ENCODE data around the gene ZP2. TPM values are rescaled to one million over a fixed set of nuclear protein-coding genes. Genes with fewer than 3 reads are reported as not detected.
"Not testable (repeated sequence)": the region's sequence is repeated elsewhere in the genome, so short reads cannot be mapped to it uniquely, and the experiment has no call there.

Gene ZP2
- total and polyA plus RNA-seq, 2 donors: 0.90 TPM; not detected in 1

GRCh38 chr16:21179126-21179982, 32.0 kb downstream of the ZP2 start:
- Histone ChIP-seq H3K27ac (ENCODE audit: low read depth) (no peak overlapping the region), H3K4me1 (ENCODE audit: insufficient read depth) (no peaks in the 10 kb centered on the region), H3K4me3 (ENCODE audit: low read depth, low read length) (no peak overlapping the region), H3K36me3 (ENCODE audit: insufficient read depth) (peaks cover 10% of the 10 kb centered on the region)
- 82% methylated on average over 13 of the region's 13 CpGs for WGBS
- no peak for DNase-seq (ENCODE audit: extremely low spot score)

GRCh38 chr16:21175397-21175796, 36.0 kb downstream of the ZP2 start:
- Histone ChIP-seq H3K27ac (ENCODE audit: low read depth) (no peak overlapping the region), H3K36me3 (ENCODE audit: insufficient read depth) (peaks cover 5% of the 10 kb centered on the region), H3K4me3 (ENCODE audit: low read depth, low read length) (no peak overlapping the region), H3K4me1 (ENCODE audit: insufficient read depth) (no peaks in the 10 kb centered on the region)
- DNase-seq (ENCODE audit: extremely low spot score): no peak
- 42% methylated on average over 1 of the region's 1 CpG for WGBS

DNA sequence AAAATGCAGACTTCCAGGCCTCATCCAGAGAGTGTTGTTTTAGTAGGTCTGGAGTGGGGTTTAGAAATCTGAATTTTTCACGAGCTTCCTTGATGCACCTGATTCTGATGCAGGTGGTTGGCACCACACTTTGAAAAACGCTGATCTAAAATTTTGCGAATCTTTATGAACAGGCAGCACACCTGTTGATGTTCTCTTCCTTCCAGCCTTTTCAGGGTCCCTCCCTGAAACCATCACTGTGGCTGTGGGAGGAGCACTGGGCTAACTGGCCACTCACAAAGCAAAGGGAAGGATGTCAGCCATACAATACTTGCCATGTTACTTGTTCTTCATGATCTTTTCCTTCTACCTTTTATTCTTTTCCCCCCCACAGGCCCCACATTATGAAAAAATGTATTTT, 38.7 kb downstream of the ZP2 start:
- no peak for DNase-seq (ENCODE audit: extremely low spot score)
- no peak overlapping the region for H3K4me3 ChIP-seq (ENCODE audit: low read depth, low read length)
- H3K27ac ChIP-seq (ENCODE audit: low read depth): no peak overlapping the region
- no peaks in the 10 kb centered on the region for H3K4me1 ChIP-seq (ENCODE audit: insufficient read depth)
- H3K36me3 ChIP-seq (ENCODE audit: insufficient read depth): peaks cover 5% of the 10 kb centered on the region
- 92% methylated on average over 3 of the region's 3 CpGs for WGBS

DNA sequence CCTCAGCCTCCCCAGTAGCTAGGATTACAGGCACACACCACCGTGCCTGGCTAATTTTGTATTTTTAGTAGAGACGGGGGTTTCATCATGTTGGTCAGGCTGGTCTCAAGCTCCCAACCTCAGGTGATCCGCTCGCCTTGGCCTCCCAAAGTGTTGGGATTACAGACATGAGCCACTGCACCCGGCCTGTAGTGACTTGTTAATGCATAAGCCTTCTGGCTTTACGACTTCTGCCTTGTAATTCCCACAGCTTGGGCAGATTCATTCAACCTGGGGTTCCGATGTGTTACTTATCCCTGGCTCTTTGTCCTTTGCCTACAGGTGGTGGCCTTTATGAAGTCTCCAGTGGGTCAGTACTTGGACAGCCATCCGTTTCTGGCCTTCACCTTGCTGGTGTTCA, 41.3 kb downstream of the ZP2 start:
- H3K4me1 ChIP-seq (ENCODE audit: insufficient read depth); H3K36me3 ChIP-seq (ENCODE audit: insufficient read depth); H3K4me3 ChIP-seq (ENCODE audit: low read depth, low read length); H3K27ac ChIP-seq (ENCODE audit: low read depth); DNase-seq (ENCODE audit: extremely low spot score): not testable (repeated sequence)
- WGBS: 91% methylated on average over 8 of the region's 8 CpGs

DNA sequence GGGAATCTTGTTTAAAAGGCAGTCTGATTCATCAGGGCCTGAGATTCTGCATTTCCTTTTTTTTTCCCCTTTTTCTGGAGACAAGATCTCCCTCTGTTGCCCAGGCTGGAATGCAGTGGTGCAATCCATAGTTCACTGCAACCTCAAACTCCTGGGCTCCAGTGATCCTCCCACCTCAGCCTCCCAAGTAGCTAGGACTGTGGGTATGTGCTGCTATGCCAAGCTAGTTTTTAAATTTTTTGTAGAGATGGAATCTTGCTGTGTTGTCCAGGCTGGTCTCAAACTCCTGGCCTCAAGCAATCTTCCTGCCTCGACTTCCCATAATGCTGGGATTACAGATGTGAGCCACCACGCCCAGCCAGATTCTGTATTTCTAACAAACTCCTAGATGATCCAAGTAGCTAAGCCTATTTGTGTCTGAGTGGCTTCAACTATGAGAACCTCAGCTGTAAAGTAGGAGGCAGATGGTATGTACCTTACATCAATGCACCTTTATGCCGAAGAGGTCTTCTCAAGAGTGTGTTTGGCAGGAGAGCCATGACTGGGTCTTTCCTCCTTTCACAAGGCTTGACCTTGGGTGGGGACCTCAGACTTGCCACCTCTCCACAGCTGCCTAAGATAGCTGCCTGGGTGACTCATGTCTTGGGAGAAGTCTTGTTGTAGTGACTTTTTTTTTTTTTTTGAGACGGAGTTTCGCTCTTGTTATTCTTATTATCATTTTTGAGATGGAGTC, 42.0 kb downstream of the ZP2 start:
- 87% methylated on average over 5 of the region's 5 CpGs for WGBS
- DNase-seq (ENCODE audit: extremely low spot score): no peak
- Histone ChIP-seq H3K36me3 (ENCODE audit: insufficient read depth) (peaks cover 1% of the 10 kb centered on the region), H3K27ac (ENCODE audit: low read depth) (no peak overlapping the region), H3K4me3 (ENCODE audit: low read depth, low read length) (no peak overlapping the region), H3K4me1 (ENCODE audit: insufficient read depth) (no peaks in the 10 kb centered on the region)

- Histone ChIP-seq H3K36me3 (ENCODE audit: insufficient read depth) (no peaks in the 10 kb centered on the region), H3K4me3 (ENCODE audit: low read depth, low read length) (no peak overlapping the region), H3K4me1 (ENCODE audit: insufficient read depth) (no peaks in the 10 kb centered on the region), H3K27ac (ENCODE audit: low read depth) (no peak overlapping the region)
- 96% methylated on average over 12 of the region's 12 CpGs for WGBS
- DNase-seq (ENCODE audit: extremely low spot score): no peak
Measured at GRCh38 chr16:21167929-21168602, 43.3 kb downstream of the ZP2 start.

DNA sequence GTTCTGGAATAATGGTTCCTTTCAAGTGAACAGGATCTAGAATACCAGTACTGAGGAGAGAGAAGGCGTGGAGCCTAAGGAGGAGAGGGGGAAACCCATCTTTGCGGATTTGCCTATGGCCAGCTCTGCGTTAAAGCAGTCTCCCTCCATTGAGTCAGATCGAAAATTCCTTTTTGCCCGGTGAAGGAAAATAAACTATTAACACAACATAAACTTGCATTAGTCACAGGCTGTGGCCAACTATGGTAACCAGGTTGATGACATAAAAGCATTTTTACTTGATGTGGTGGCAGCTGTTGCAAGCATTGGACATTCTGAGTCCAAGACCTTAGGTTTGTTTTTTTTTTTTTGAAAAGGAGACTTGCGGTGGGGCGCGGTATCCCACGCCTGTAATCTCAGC, 44.0 kb downstream of the ZP2 start:
- Histone ChIP-seq H3K4me3 (ENCODE audit: low read depth, low read length) (no peak overlapping the region), H3K36me3 (ENCODE audit: insufficient read depth) (no peaks in the 10 kb centered on the region), H3K27ac (ENCODE audit: low read depth) (no peak overlapping the region), H3K4me1 (ENCODE audit: insufficient read depth) (no peaks in the 10 kb centered on the region)
- 89% methylated on average over 9 of the region's 9 CpGs for WGBS
- no peak for DNase-seq (ENCODE audit: extremely low spot score)

GRCh38 chr16:21166561-21166961, 44.8 kb downstream of the ZP2 start:
- no peak overlapping the region for H3K4me3 ChIP-seq (ENCODE audit: low read depth, low read length)
- WGBS: 82% methylated on average over 9 of the region's 9 CpGs
- no peak for DNase-seq (ENCODE audit: extremely low spot score)
- H3K36me3 ChIP-seq (ENCODE audit: insufficient read depth): no peaks in the 10 kb centered on the region
- no peak overlapping the region for H3K27ac ChIP-seq (ENCODE audit: low read depth)
- no peaks in the 10 kb centered on the region for H3K4me1 ChIP-seq (ENCODE audit: insufficient read depth)

- no peak overlapping the region for H3K4me3 ChIP-seq (ENCODE audit: low read depth, low read length)
- WGBS: 91% methylated on average over 7 of the region's 7 CpGs
- H3K4me1 ChIP-seq (ENCODE audit: insufficient read depth): no peaks in the 10 kb centered on the region
- H3K27ac ChIP-seq (ENCODE audit: low read depth): no peak overlapping the region
- no peaks in the 10 kb centered on the region for H3K36me3 ChIP-seq (ENCODE audit: insufficient read depth)
- no peak for DNase-seq (ENCODE audit: extremely low spot score)
Measured at GRCh38 chr16:21164521-21165168, 46.7 kb downstream of the ZP2 start.

DNA sequence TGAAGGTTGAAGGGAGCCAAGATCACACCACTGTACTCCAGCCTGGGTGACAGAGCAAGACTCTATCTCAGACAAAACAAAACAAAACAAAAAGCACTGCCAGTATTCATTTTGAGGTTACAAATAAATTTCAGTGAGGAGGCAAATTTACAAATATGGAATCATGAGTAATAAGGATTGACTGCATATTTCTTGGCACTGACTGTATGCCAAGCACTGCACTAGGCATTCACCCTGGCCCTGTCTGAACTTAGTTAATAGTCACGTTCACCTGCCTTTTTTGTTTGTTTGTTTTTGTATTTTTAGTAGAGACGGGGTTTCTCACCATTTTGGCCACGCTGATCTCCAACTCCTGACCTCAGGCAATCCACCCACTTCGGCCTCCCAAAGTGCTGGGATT, 47.8 kb downstream of the ZP2 start:
- no peak overlapping the region for H3K27ac ChIP-seq (ENCODE audit: low read depth)
- no peaks in the 10 kb centered on the region for H3K36me3 ChIP-seq (ENCODE audit: insufficient read depth)
- no peak overlapping the region for H3K4me3 ChIP-seq (ENCODE audit: low read depth, low read length)
- 87% methylated on average over 4 of the region's 4 CpGs for WGBS
- no peak for DNase-seq (ENCODE audit: extremely low spot score)
- no peaks in the 10 kb centered on the region for H3K4me1 ChIP-seq (ENCODE audit: insufficient read depth)

DNA sequence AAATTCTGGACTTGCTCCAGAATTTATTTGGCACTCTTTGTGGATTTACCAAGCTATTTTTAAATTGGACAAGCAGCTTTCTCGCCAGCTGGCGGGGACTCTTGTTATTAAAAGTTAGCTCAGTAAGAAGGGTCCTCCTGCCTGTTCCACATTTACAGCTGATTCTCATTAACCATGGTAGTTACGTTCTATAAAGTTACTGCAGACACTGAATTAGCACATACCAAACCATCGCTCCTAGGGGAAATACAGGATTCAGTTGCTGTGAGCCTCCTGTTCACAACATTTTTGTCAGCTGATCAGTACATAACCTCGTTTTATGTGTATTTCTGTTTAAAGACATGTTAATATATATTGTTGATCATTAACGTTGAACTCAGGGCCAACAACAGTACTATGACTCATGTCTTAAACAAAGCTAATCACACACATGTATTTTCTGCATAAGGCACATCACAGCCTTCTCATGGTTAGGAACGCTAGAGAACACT, 48.7 kb downstream of the ZP2 start:
- Histone ChIP-seq H3K36me3 (ENCODE audit: insufficient read depth) (no peaks in the 10 kb centered on the region), H3K27ac (ENCODE audit: low read depth) (no peak overlapping the region), H3K4me1 (ENCODE audit: insufficient read depth) (peaks cover under 1% of the 10 kb centered on the region), H3K4me3 (ENCODE audit: low read depth, low read length) (no peak overlapping the region)
- DNase-seq (ENCODE audit: extremely low spot score): no peak
- 18% methylated on average over 7 of the region's 7 CpGs for WGBS

- 35% methylated on average over 2 of the region's 2 CpGs for WGBS
- no peak overlapping the region for H3K27ac ChIP-seq (ENCODE audit: low read depth)
- H3K4me3 ChIP-seq (ENCODE audit: low read depth, low read length): no peak overlapping the region
- peaks cover 1% of the 10 kb centered on the region for H3K4me1 ChIP-seq (ENCODE audit: insufficient read depth)
- no peak for DNase-seq (ENCODE audit: extremely low spot score)
- H3K36me3 ChIP-seq (ENCODE audit: insufficient read depth): no peaks in the 10 kb centered on the region
Measured at GRCh38 chr16:21161211-21161610, 50.2 kb downstream of the ZP2 start.

- no peak for DNase-seq (ENCODE audit: extremely low spot score)
- no peaks in the 10 kb centered on the region for H3K36me3 ChIP-seq (ENCODE audit: insufficient read depth)
- no peak overlapping the region for H3K27ac ChIP-seq (ENCODE audit: low read depth)
- H3K4me3 ChIP-seq (ENCODE audit: low read depth, low read length): no peak overlapping the region
- H3K4me1 ChIP-seq (ENCODE audit: insufficient read depth): peaks cover 1% of the 10 kb centered on the region
- WGBS: 51% methylated on average over 1 of the region's 1 CpG
Measured at GRCh38 chr16:21160276-21160675, 51.1 kb downstream of the ZP2 start.

Measured in urinary bladder (tissue), 4 donors.